ENCODE results near the gene TMEM53.

TMEM53 gene

GRCh38 chr1:44723064-44723463 is 48.8 kb upstream of the TMEM53 start:
- no peak for TF ChIP-seq ZBTB1 (tag by site-specific recombination; IDR thresholded peaks at IDR 0.05)
- TF ChIP-seq TCF7L2 (IDR thresholded peaks at IDR 0.05; ENCODE audit: borderline replicate concordance, low read depth, low read length), result no peak
- TF ChIP-seq ZNF610 (tag by site-specific recombination; IDR thresholded peaks at IDR 0.05; ENCODE audit: borderline replicate concordance), result no peak
- no peak for TF ChIP-seq ZNF510 (tag by site-specific recombination; IDR thresholded peaks at IDR 0.05; ENCODE audit: insufficient replicate concordance)
- TF ChIP-seq ZNF423 (tag by site-specific recombination; IDR thresholded peaks at IDR 0.05), result no peak
- no peak for TF ChIP-seq ZNF394 (tag by site-specific recombination; IDR thresholded peaks at IDR 0.05; ENCODE audit: borderline replicate concordance)
- Histone ChIP-seq H3K27ac (ENCODE audit: extremely low read depth, low read depth, low read length) (no peak overlapping the region), H3K9me3 (ENCODE audit: control insufficient read depth, insufficient read depth, low read depth, low read length) (no peaks in the 10 kb centered on the region), H3K36me3 (ENCODE audit: control insufficient read depth in 2 of 2, insufficient read depth in 1 of 2, low read length in 2 of 2) (no peaks in the 10 kb centered on the region), H3K4me3 (ENCODE audit: low read depth, low read length) (no peak overlapping the region), H3K4me1 (ENCODE audit: control insufficient read depth, insufficient read depth, low read length) (no peaks in the 10 kb centered on the region)
- POLR2A ChIA-PET, result interaction anchor here (2.2 kb wide), 1 partner anchor 53 kb away, joined by 24 read pairs; the partner anchor contains the start of gene RPS8
- CTCF ChIA-PET, result interaction anchor here (0.6 to 9.1 kb wide), 4 partner anchors 7 to 195 kb away, joined by 4 to 87 read pairs (median 5); partner anchors contain the start of gene RNU5D-1

GRCh38 chr1:44721485-44722361 is 47.4 kb upstream of the TMEM53 start:
- no peaks in the 10 kb centered on the region for H3K36me3 ChIP-seq (ENCODE audit: control insufficient read depth in 2 of 2, insufficient read depth in 1 of 2, low read length in 2 of 2)
- peak overlapping the region; percentile 57 for H3K27ac ChIP-seq (ENCODE audit: extremely low read depth, low read depth, low read length)
- ChIA-PET POLR2A (interaction anchor here (0.6 to 2.5 kb wide), 41 partner anchors 9 to 1592 kb away, joined by 3 to 102 read pairs (median 5); partner anchors contain the start of genes ARMH1, BTBD19, CCDC163 and HECTD3), CTCF (interaction anchor here (0.6 to 9.1 kb wide), 8 partner anchors 8 to 961 kb away, joined by 3 to 87 read pairs (median 4); partner anchors contain the start of gene RNU5D-1)
- no peak overlapping the region for H3K4me3 ChIP-seq (ENCODE audit: low read depth, low read length)
- H3K4me1 ChIP-seq (ENCODE audit: control insufficient read depth, insufficient read depth, low read length), result no peaks in the 10 kb centered on the region
- no peaks in the 10 kb centered on the region for H3K9me3 ChIP-seq (ENCODE audit: control insufficient read depth, insufficient read depth, low read depth, low read length)
- TF ChIP-seq ZNF629 (tag by site-specific recombination; IDR thresholded peaks at IDR 0.05) (peak; percentile 76), ZNF654 (tag by site-specific recombination; IDR thresholded peaks at IDR 0.05; ENCODE audit: low read depth) (peak; percentile 4; the same call in 1 of the 2 replicates), ZNF626 (tag by site-specific recombination; IDR thresholded peaks at IDR 0.05) (no peak), ZNF37A (tag by site-specific recombination; IDR thresholded peaks at IDR 0.05) (no peak), ZNF184 (tag by site-specific recombination; IDR thresholded peaks at IDR 0.05) (peak; percentile 21; the same call in 1 of the 2 replicates), BCL11B (tag by site-specific recombination; IDR thresholded peaks at IDR 0.05; ENCODE audit: low read depth) (0 out of 2 replicates have a peak, but pooled peaks have one; percentile 25), SP7 (tag by site-specific recombination; IDR thresholded peaks at IDR 0.05) (peak; percentile 24; the same call in 1 of the 2 replicates), ZSCAN16 (tag by site-specific recombination; IDR thresholded peaks at IDR 0.05) (no peak), HOXD13 (CRISPR knock-in tag; IDR thresholded peaks at IDR 0.05; ENCODE audit: borderline replicate concordance) (no peak), ZFP3 (tag by site-specific recombination; IDR thresholded peaks at IDR 0.05; ENCODE audit: low read depth) (peak; percentile 42; the same call in 1 of the 2 replicates), ZNF18 (tag by site-specific recombination; IDR thresholded peaks at IDR 0.05) (peak; percentile 74), ZNF24 (tag by site-specific recombination; IDR thresholded peaks at IDR 0.05) (peak; percentile 69), KLF10 (tag by site-specific recombination; IDR thresholded peaks at IDR 0.05) (peak; percentile 92), ZNF132 (tag by site-specific recombination; IDR thresholded peaks at IDR 0.05; ENCODE audit: borderline replicate concordance) (no peak), GFI1B (tag by site-specific recombination; IDR thresholded peaks at IDR 0.05) (peak; percentile 81), ZNF660 (tag by site-specific recombination; IDR thresholded peaks at IDR 0.05) (peak; percentile 49), EGR2 (tag by site-specific recombination; IDR thresholded peaks at IDR 0.05; ENCODE audit: low read depth) (peak; percentile 76), BCL11A (tag by site-specific recombination; IDR thresholded peaks at IDR 0.05; ENCODE audit: low read depth) (no peak), OSR2 (tag by site-specific recombination; IDR thresholded peaks at IDR 0.05) (0 out of 2 replicates have a peak, but pooled peaks have one; percentile 23), ZNF366 (tag by site-specific recombination; conservative IDR thresholded peaks at IDR 0.05) (peak; percentile 45; the same call in 1 of the 2 replicates), ZXDB (tag by site-specific recombination; IDR thresholded peaks at IDR 0.05) (peak; percentile 75), FEZF1 (tag by site-specific recombination; IDR thresholded peaks at IDR 0.05) (peak; percentile 90), ZBTB8A (tag by site-specific recombination; IDR thresholded peaks at IDR 0.05) (peak; percentile 62), KLF8 (tag by site-specific recombination; IDR thresholded peaks at IDR 0.05) (peak; percentile 77), ZNF394 (tag by site-specific recombination; IDR thresholded peaks at IDR 0.05; ENCODE audit: borderline replicate concordance) (peak; percentile 69)
- TF ChIP-seq, protein P1, sequence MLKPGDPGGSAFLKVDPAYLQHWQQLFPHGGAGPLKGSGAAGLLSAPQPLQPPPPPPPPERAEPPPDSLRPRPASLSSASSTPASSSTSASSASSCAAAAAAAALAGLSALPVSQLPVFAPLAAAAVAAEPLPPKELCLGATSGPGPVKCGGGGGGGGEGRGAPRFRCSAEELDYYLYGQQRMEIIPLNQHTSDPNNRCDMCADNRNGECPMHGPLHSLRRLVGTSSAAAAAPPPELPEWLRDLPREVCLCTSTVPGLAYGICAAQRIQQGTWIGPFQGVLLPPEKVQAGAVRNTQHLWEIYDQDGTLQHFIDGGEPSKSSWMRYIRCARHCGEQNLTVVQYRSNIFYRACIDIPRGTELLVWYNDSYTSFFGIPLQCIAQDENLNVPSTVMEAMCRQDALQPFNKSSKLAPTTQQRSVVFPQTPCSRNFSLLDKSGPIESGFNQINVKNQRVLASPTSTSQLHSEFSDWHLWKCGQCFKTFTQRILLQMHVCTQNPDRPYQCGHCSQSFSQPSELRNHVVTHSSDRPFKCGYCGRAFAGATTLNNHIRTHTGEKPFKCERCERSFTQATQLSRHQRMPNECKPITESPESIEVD (tag by site-specific recombination; IDR thresholded peaks at IDR 0.05), result peak; percentile 90
- TF ChIP-seq, protein P2, sequence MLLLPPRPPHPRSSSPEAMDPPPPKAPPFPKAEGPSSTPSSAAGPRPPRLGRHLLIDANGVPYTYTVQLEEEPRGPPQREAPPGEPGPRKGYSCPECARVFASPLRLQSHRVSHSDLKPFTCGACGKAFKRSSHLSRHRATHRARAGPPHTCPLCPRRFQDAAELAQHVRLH (tag by site-specific recombination; IDR thresholded peaks at IDR 0.05), result peak; percentile 84; the same call in 1 of the 2 replicates

Data from HEK293 (cell line).